ENCODE data around the gene SOX5. TPM values are rescaled to one million over a fixed set of nuclear protein-coding genes. Genes with fewer than 3 reads are reported as not detected.

The SOX5 gene
- total and polyA plus RNA-seq, 2 of the 8 experiments (the other 6 are each of a cell fraction or from before 2014, with no cell fraction given): 2.2 to 2.6 TPM

GRCh38 chr12:23585156-23585781 is 364.2 kb downstream of the SOX5 start (continued):
- peak; percentile 18 for TF ChIP-seq CHD7 (IDR thresholded peaks at IDR 0.05; ENCODE audit: insufficient replicate concordance, low read length)
